Suprapubic skin (tissue), 4 donors: ENCODE results near the gene CARMIL3.

Source experiments
- EP300 ChIP-seq: sonication (generic); formaldehyde crosslinking; IDR thresholded peaks from one replicate; pipeline ENCODE4 v1.6.1; 2017; ENCODE audit warnings: antibody characterized with exemption
- POLR2A ChIP-seq, 2 donors: fragments of 450-650 bp; IDR thresholded peaks; one replicate each; pipeline ENCODE4 v1.6.1; 2017; ENCODE audit warnings: antibody characterized with exemption in 2 of 2, mild to moderate bottlenecking in 2 of 2, moderate library complexity in 2 of 2
- POLR2AphosphoS5 ChIP-seq, 3 donors: sonication (generic); formaldehyde crosslinking; IDR thresholded peaks; one replicate each; pipeline ENCODE4 v1.6.1; 2017; ENCODE audit warnings: antibody characterized with exemption in 3 of 3
- TF ChIP-seq, protein P1 (sequence below), 2 donors: fragments of 200-600 bp in 1 of 2; fragments of 450-650 bp in 1 of 2; sonication (generic) in 1 of 2; IDR thresholded peaks; one replicate each; pipeline ENCODE4 v1.5.1; 2016 to 2019; ENCODE audit warnings: antibody characterized with exemption in 2 of 2, mild to moderate bottlenecking in 1 of 2, moderate library complexity in 1 of 2

DNA sequence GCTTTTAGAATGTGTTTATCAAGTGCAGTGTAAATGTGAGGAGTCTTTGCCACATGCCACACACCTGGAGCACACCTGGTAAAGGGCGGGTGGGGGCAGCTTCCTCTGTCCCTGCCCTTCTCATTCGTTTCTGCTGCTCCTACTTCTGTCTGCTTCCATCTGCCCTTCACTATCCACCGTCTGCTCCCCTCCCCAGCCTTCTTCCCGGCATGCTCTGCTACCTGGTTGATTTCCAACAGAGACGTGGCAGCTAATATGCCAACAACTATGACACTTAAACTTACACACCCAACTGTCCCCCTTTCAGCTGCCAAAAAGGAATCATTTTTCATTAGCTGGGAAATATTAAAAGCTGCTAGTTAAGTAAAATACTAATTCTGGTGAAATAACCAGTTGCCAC is 9.1 kb upstream of the CARMIL3 start:
- TF ChIP-seq, protein P1, sequence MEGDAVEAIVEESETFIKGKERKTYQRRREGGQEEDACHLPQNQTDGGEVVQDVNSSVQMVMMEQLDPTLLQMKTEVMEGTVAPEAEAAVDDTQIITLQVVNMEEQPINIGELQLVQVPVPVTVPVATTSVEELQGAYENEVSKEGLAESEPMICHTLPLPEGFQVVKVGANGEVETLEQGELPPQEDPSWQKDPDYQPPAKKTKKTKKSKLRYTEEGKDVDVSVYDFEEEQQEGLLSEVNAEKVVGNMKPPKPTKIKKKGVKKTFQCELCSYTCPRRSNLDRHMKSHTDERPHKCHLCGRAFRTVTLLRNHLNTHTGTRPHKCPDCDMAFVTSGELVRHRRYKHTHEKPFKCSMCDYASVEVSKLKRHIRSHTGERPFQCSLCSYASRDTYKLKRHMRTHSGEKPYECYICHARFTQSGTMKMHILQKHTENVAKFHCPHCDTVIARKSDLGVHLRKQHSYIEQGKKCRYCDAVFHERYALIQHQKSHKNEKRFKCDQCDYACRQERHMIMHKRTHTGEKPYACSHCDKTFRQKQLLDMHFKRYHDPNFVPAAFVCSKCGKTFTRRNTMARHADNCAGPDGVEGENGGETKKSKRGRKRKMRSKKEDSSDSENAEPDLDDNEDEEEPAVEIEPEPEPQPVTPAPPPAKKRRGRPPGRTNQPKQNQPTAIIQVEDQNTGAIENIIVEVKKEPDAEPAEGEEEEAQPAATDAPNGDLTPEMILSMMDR (IDR thresholded peaks at IDR 0.05), result no peak
- TF ChIP-seq EP300 (no peak), POLR2A (IDR thresholded peaks at IDR 0.05) (no peak), POLR2AphosphoS5 (IDR thresholded peaks at IDR 0.05) (no peak)
